ENCODE measurements around the gene CNIH3.

The CNIH3 gene

GRCh38 chr1:224761245-224761644 is 145.1 kb downstream of the CNIH3 start:
- H3K36me3 Mint-ChIP-seq = no peaks in the 10 kb centered on the region
- H3K4me1 Mint-ChIP-seq (ENCODE audit: low read depth) = no peaks in the 10 kb centered on the region
- no peaks in the 10 kb centered on the region for H3K9me3 Mint-ChIP-seq (ENCODE audit: low read depth)
- H3K4me3 Mint-ChIP-seq = no peak overlapping the region
- no peak overlapping the region for H3K27ac Mint-ChIP-seq
- H3K27me3 Mint-ChIP-seq = peaks cover 1% of the 10 kb centered on the region

GRCh38 chr1:224762046-224762445 is 145.9 kb downstream of the CNIH3 start:
- H3K9me3 Mint-ChIP-seq (ENCODE audit: low read depth) = no peaks in the 10 kb centered on the region
- no peak overlapping the region for H3K4me3 Mint-ChIP-seq
- no peaks in the 10 kb centered on the region for H3K36me3 Mint-ChIP-seq
- H3K27me3 Mint-ChIP-seq = no peaks in the 10 kb centered on the region
- no peaks in the 10 kb centered on the region for H3K4me1 Mint-ChIP-seq (ENCODE audit: low read depth)
- no peak overlapping the region for H3K27ac Mint-ChIP-seq

- H3K4me3 Mint-ChIP-seq = no peak overlapping the region
- no peaks in the 10 kb centered on the region for H3K36me3 Mint-ChIP-seq
- H3K27ac Mint-ChIP-seq = no peak overlapping the region
- H3K9me3 Mint-ChIP-seq (ENCODE audit: low read depth) = no peaks in the 10 kb centered on the region
- no peaks in the 10 kb centered on the region for H3K27me3 Mint-ChIP-seq
- no peaks in the 10 kb centered on the region for H3K4me1 Mint-ChIP-seq (ENCODE audit: low read depth)
Observed at GRCh38 chr1:224762701-224763100, 146.6 kb downstream of the CNIH3 start.

- H3K36me3 Mint-ChIP-seq = no peaks in the 10 kb centered on the region
- no peaks in the 10 kb centered on the region for H3K4me1 Mint-ChIP-seq (ENCODE audit: low read depth)
- no peaks in the 10 kb centered on the region for H3K27me3 Mint-ChIP-seq
- no peak overlapping the region for H3K4me3 Mint-ChIP-seq
- no peaks in the 10 kb centered on the region for H3K9me3 Mint-ChIP-seq (ENCODE audit: low read depth)
- no peak overlapping the region for H3K27ac Mint-ChIP-seq
Observed at GRCh38 chr1:224763126-224763775, 147.1 kb downstream of the CNIH3 start.

GRCh38 chr1:224766266-224766665 is 150.1 kb downstream of the CNIH3 start:
- Mint-ChIP-seq H3K27ac (no peak overlapping the region), H3K36me3 (no peaks in the 10 kb centered on the region), H3K4me1 (ENCODE audit: low read depth) (no peaks in the 10 kb centered on the region)

GRCh38 chr1:224767031-224767430 is 150.9 kb downstream of the CNIH3 start:
- Mint-ChIP-seq H3K4me1 (ENCODE audit: low read depth) (no peaks in the 10 kb centered on the region), H3K9me3 (ENCODE audit: low read depth) (no peaks in the 10 kb centered on the region), H3K36me3 (no peaks in the 10 kb centered on the region), H3K27me3 (peaks cover 3% of the 10 kb centered on the region), H3K4me3 (no peak overlapping the region), H3K27ac (no peak overlapping the region)

More at GRCh38 chr1:224766266-224766665, 150.1 kb downstream of the CNIH3 start:
- no peaks in the 10 kb centered on the region for H3K9me3 Mint-ChIP-seq (ENCODE audit: low read depth)
- peaks cover 1% of the 10 kb centered on the region for H3K27me3 Mint-ChIP-seq
- H3K4me3 Mint-ChIP-seq = no peak overlapping the region

GRCh38 chr1:224767676-224768075 is 151.6 kb downstream of the CNIH3 start:
- no peak overlapping the region for H3K27ac Mint-ChIP-seq
- no peaks in the 10 kb centered on the region for H3K36me3 Mint-ChIP-seq
- no peaks in the 10 kb centered on the region for H3K9me3 Mint-ChIP-seq (ENCODE audit: low read depth)
- peaks cover 3% of the 10 kb centered on the region for H3K27me3 Mint-ChIP-seq
- no peaks in the 10 kb centered on the region for H3K4me1 Mint-ChIP-seq (ENCODE audit: low read depth)
- no peak overlapping the region for H3K4me3 Mint-ChIP-seq

GRCh38 chr1:224768971-224769370 is 152.9 kb downstream of the CNIH3 start:
- H3K27me3 Mint-ChIP-seq = peaks cover 3% of the 10 kb centered on the region
- no peaks in the 10 kb centered on the region for H3K36me3 Mint-ChIP-seq
- H3K27ac Mint-ChIP-seq = no peak overlapping the region
- no peaks in the 10 kb centered on the region for H3K9me3 Mint-ChIP-seq (ENCODE audit: low read depth)
- no peaks in the 10 kb centered on the region for H3K4me1 Mint-ChIP-seq (ENCODE audit: low read depth)
- H3K4me3 Mint-ChIP-seq = no peak overlapping the region

GRCh38 chr1:224769452-224770335 is 153.6 kb downstream of the CNIH3 start:
- Mint-ChIP-seq H3K27ac (no peak overlapping the region), H3K4me3 (no peak overlapping the region), H3K4me1 (ENCODE audit: low read depth) (no peaks in the 10 kb centered on the region), H3K9me3 (ENCODE audit: low read depth) (no peaks in the 10 kb centered on the region), H3K36me3 (no peaks in the 10 kb centered on the region), H3K27me3 (peaks cover 3% of the 10 kb centered on the region)

GRCh38 chr1:224770336-224770693 is 154.2 kb downstream of the CNIH3 start:
- no peaks in the 10 kb centered on the region for H3K9me3 Mint-ChIP-seq (ENCODE audit: low read depth)
- no peak overlapping the region for H3K27ac Mint-ChIP-seq
- no peaks in the 10 kb centered on the region for H3K36me3 Mint-ChIP-seq
- H3K4me1 Mint-ChIP-seq (ENCODE audit: low read depth) = no peaks in the 10 kb centered on the region
- H3K27me3 Mint-ChIP-seq = peaks cover 3% of the 10 kb centered on the region
- no peak overlapping the region for H3K4me3 Mint-ChIP-seq

GRCh38 chr1:224773646-224774045 is 157.5 kb downstream of the CNIH3 start:
- H3K4me1 Mint-ChIP-seq (ENCODE audit: low read depth) = no peaks in the 10 kb centered on the region
- no peak overlapping the region for H3K27ac Mint-ChIP-seq
- H3K4me3 Mint-ChIP-seq = no peak overlapping the region
- H3K27me3 Mint-ChIP-seq = peaks cover 3% of the 10 kb centered on the region
- no peaks in the 10 kb centered on the region for H3K9me3 Mint-ChIP-seq (ENCODE audit: low read depth)
- H3K36me3 Mint-ChIP-seq = no peaks in the 10 kb centered on the region

GRCh38 chr1:224774378-224774777 is 158.3 kb downstream of the CNIH3 start:
- Mint-ChIP-seq H3K4me3 (no peak overlapping the region), H3K27ac (no peak overlapping the region), H3K4me1 (ENCODE audit: low read depth) (no peaks in the 10 kb centered on the region), H3K27me3 (peaks cover 3% of the 10 kb centered on the region), H3K9me3 (ENCODE audit: low read depth) (no peaks in the 10 kb centered on the region), H3K36me3 (no peaks in the 10 kb centered on the region)

- Mint-ChIP-seq H3K4me1 (ENCODE audit: low read depth) (no peaks in the 10 kb centered on the region), H3K36me3 (no peaks in the 10 kb centered on the region), H3K27me3 (no peaks in the 10 kb centered on the region), H3K9me3 (ENCODE audit: low read depth) (no peaks in the 10 kb centered on the region), H3K27ac (no peak overlapping the region), H3K4me3 (no peak overlapping the region)
Observed at GRCh38 chr1:224777180-224777579, 161.1 kb downstream of the CNIH3 start.

- Mint-ChIP-seq H3K36me3 (no peaks in the 10 kb centered on the region), H3K27me3 (no peaks in the 10 kb centered on the region), H3K4me3 (no peak overlapping the region), H3K27ac (no peak overlapping the region), H3K9me3 (ENCODE audit: low read depth) (no peaks in the 10 kb centered on the region), H3K4me1 (ENCODE audit: low read depth) (peaks cover 15% of the 10 kb centered on the region)
Observed at GRCh38 chr1:224779536-224779935, 163.4 kb downstream of the CNIH3 start.

- H3K27me3 Mint-ChIP-seq = no peaks in the 10 kb centered on the region
- no peaks in the 10 kb centered on the region for H3K36me3 Mint-ChIP-seq
- H3K27ac Mint-ChIP-seq = no peak overlapping the region
- peaks cover 15% of the 10 kb centered on the region for H3K4me1 Mint-ChIP-seq (ENCODE audit: low read depth)
- H3K9me3 Mint-ChIP-seq (ENCODE audit: low read depth) = no peaks in the 10 kb centered on the region
- no peak overlapping the region for H3K4me3 Mint-ChIP-seq
Observed at GRCh38 chr1:224780736-224781135, 164.6 kb downstream of the CNIH3 start.

All from activated naive CD8-positive, alpha-beta T cell (primary cell).